ENCODE results near the gene OR7A10. TPM values are rescaled to one million over a fixed set of nuclear protein-coding genes. Genes with fewer than 3 reads are reported as not detected.

OR7A10 gene
- total RNA-seq, 2 experiments from 2014 or later = not detected

GRCh38 chr19:14809272-14810057 is 39.3 kb downstream of the OR7A10 start:
- Histone ChIP-seq H3K79me2 (ENCODE audit: insufficient read depth, low read depth, low read length) (no peaks in the 10 kb centered on the region), H4K20me1 (ENCODE audit: insufficient read depth, low read length) (no peaks in the 10 kb centered on the region; the same call in 1 of the 2 replicates), H3K4me3 (ENCODE audit: low read depth, low read length, poor library complexity, severe bottlenecking) (no peak overlapping the region), H3K4me2 (ENCODE audit: low read length) (no peak overlapping the region), H3K9me2 (ENCODE audit: insufficient read depth, low read length) (no peaks in the 10 kb centered on the region), H3K36me3 (ENCODE audit: insufficient read depth, low read length) (no peaks in the 10 kb centered on the region), H3K9me3 (ENCODE audit: low read length) (no peaks in the 10 kb centered on the region), H3K4me1 (ENCODE audit: insufficient read depth, low read length, poor library complexity, severe bottlenecking) (no peaks in the 10 kb centered on the region), H2AFZ (ENCODE audit: low read length) (0 out of 2 replicates have a peak overlapping the region, but pooled peaks have one; percentile 24), H3K27ac (ENCODE audit: low read depth, low read length, poor library complexity, severe bottlenecking) (no peak overlapping the region)
- BruUV-seq (replicated peaks) = no TSS peak
- no peak for TF ChIP-seq CTCF (conservative IDR thresholded peaks at IDR 0.05; ENCODE audit: low read length)
- no peak for TF ChIP-seq EZH2phosphoT487 (IDR thresholded peaks at IDR 0.05; ENCODE audit: borderline replicate concordance, low read depth, low read length)
- intact Hi-C loops (cut with micrococcal nuclease; ENCODE audit: unreplicated experiment) = no loop called here
- DNase-seq (ENCODE audit: low spot score) = no peak
- CTCF ChIA-PET (ENCODE audit: unreplicated experiment) = no interaction called here
- POLR2A ChIA-PET = no interaction called here

- no TSS peak for BruUV-seq (replicated peaks)
- Histone ChIP-seq H3K4me2 (ENCODE audit: low read length) (no peak overlapping the region), H3K4me3 (ENCODE audit: low read depth, low read length, poor library complexity, severe bottlenecking) (no peak overlapping the region), H3K4me1 (ENCODE audit: insufficient read depth, low read length, poor library complexity, severe bottlenecking) (no peaks in the 10 kb centered on the region), H3K79me2 (ENCODE audit: insufficient read depth, low read depth, low read length) (no peaks in the 10 kb centered on the region), H3K9me3 (ENCODE audit: low read length) (no peaks in the 10 kb centered on the region), H4K20me1 (ENCODE audit: insufficient read depth, low read length) (no peaks in the 10 kb centered on the region), H2AFZ (ENCODE audit: low read length) (no peak overlapping the region), H3K36me3 (ENCODE audit: insufficient read depth, low read length) (no peaks in the 10 kb centered on the region), H3K27ac (ENCODE audit: low read depth, low read length, poor library complexity, severe bottlenecking) (no peak overlapping the region), H3K9me2 (ENCODE audit: insufficient read depth, low read length) (no peaks in the 10 kb centered on the region)
- intact Hi-C loops (cut with micrococcal nuclease; ENCODE audit: unreplicated experiment) = no loop called here
- TF ChIP-seq EZH2phosphoT487 (IDR thresholded peaks at IDR 0.05; ENCODE audit: borderline replicate concordance, low read depth, low read length) = no peak
- TF ChIP-seq CTCF (conservative IDR thresholded peaks at IDR 0.05; ENCODE audit: low read length) = no peak
- CTCF ChIA-PET (ENCODE audit: unreplicated experiment) = no interaction called here
- no peak for DNase-seq (ENCODE audit: low spot score)
- POLR2A ChIA-PET = no interaction called here
Measured at GRCh38 chr19:14804765-14805164, 44.0 kb downstream of the OR7A10 start.

- Histone ChIP-seq H3K4me2 (ENCODE audit: low read length) (no peak overlapping the region), H3K4me3 (ENCODE audit: low read depth, low read length, poor library complexity, severe bottlenecking) (no peak overlapping the region), H2AFZ (ENCODE audit: low read length) (no peak overlapping the region), H3K36me3 (ENCODE audit: insufficient read depth, low read length) (no peaks in the 10 kb centered on the region), H3K27ac (ENCODE audit: low read depth, low read length, poor library complexity, severe bottlenecking) (no peak overlapping the region), H3K4me1 (ENCODE audit: insufficient read depth, low read length, poor library complexity, severe bottlenecking) (no peaks in the 10 kb centered on the region), H4K20me1 (ENCODE audit: insufficient read depth, low read length) (no peaks in the 10 kb centered on the region), H3K9me2 (ENCODE audit: insufficient read depth, low read length) (no peaks in the 10 kb centered on the region), H3K79me2 (ENCODE audit: insufficient read depth, low read depth, low read length) (no peaks in the 10 kb centered on the region), H3K9me3 (ENCODE audit: low read length) (no peaks in the 10 kb centered on the region)
- ChIA-PET POLR2A (interaction anchor here (0.6 kb wide), 1 partner anchor 263 kb away, joined by 4 read pairs; no protein-coding TSS in a partner anchor), CTCF (ENCODE audit: unreplicated experiment) (no interaction called here)
- no TSS peak for BruUV-seq (replicated peaks)
- intact Hi-C loops (cut with micrococcal nuclease; ENCODE audit: unreplicated experiment) = no loop called here
- no peak for DNase-seq (ENCODE audit: low spot score)
- no peak for TF ChIP-seq EZH2phosphoT487 (IDR thresholded peaks at IDR 0.05; ENCODE audit: borderline replicate concordance, low read depth, low read length)
- no peak for TF ChIP-seq CTCF (conservative IDR thresholded peaks at IDR 0.05; ENCODE audit: low read length)
Measured at GRCh38 chr19:14798760-14799159, 50.0 kb downstream of the OR7A10 start.

All from OCI-LY7 (cell line).